Endothelial cell of umbilical vein (primary cell): ENCODE results near the gene TBC1D9. TPM values are rescaled to one million over a fixed set of nuclear protein-coding genes. Genes with fewer than 3 reads are reported as not detected.
A peak's percentile ranks its signal among the peaks of the same experiment; 100 is the strongest.

Source experiments
- BruUV-seq: library from RNA; stranded (reverse); fragments of 400-500 nt; replicated peaks from 2 replicates; lab custom pipeline; 2021; lab: Mats Ljungman, UMichigan
- CTCF ChIA-PET: fragments of 300-600, 350-600 bp; sonication (Branson Sonifier 250); formaldehyde crosslinking; loops from one replicate; lab custom pipeline; 2021; ENCODE audit warnings: antibody characterized with exemption, inconsistent platforms; lab: Charles Lee
- POLR2A ChIA-PET: fragments of 300-600, 350-600 bp; sonication (Branson Sonifier 250); formaldehyde crosslinking; loops from one replicate; lab custom pipeline; 2021; ENCODE audit warnings: antibody characterized with exemption, inconsistent platforms; lab: Charles Lee
- DNase-seq: peaks from one replicate; pipeline ENCODE4 v3.0.0-alpha.2; 2011; ENCODE audit warnings: low read depth, low spot score
- FAIRE-seq: peaks from 2 replicates; lab custom pipeline; 2011; peaks lifted over from hg19 to GRCh38; lab: Jason Lieb, UNC
- H2AFZ ChIP-seq: 2 replicates; pipeline ENCODE4 v1.6.0; 2012; ENCODE audit warnings: low read depth, low read length, control low read depth, inconsistent platforms
- H3K27ac ChIP-seq: 2 replicates; pipeline ENCODE4 v1.5.1; 2011; ENCODE audit warnings: low read depth, mild to moderate bottlenecking, control low read depth, low read length, moderate library complexity; ENCODE audit not compliant: insufficient read depth
- H3K27me3 ChIP-seq, 2 experiments: 2 replicates each; pipeline versions ENCODE4 v1.6.0 to v1.6.1; 2011; ENCODE audit warnings: low read length in 2 of 2, mixed read lengths in 1 of 2; ENCODE audit not compliant: control insufficient read depth in 2 of 2, insufficient read depth in 2 of 2
- H3K36me3 ChIP-seq, 2 experiments: 2 replicates in 1 of 2; 3 replicates in 1 of 2; pipeline ENCODE4 v1.5.1; 2011; ENCODE audit warnings: low read length in 2 of 2, mild to moderate bottlenecking in 1 of 2, moderate library complexity in 1 of 2; ENCODE audit not compliant: control insufficient read depth in 2 of 2, insufficient read depth in 2 of 2; ENCODE audit errors: extremely low read depth in 1 of 2
- H3K4me1 ChIP-seq: 3 replicates; pipeline ENCODE4 v1.5.1; 2011; ENCODE audit warnings: mild to moderate bottlenecking, low read length; ENCODE audit not compliant: control insufficient read depth, insufficient read depth; ENCODE audit errors: extremely low read depth
- H3K4me2 ChIP-seq: 2 replicates; pipeline ENCODE4 v1.6.1; 2011; ENCODE audit warnings: low read length, control low read depth, mixed read lengths; ENCODE audit not compliant: insufficient read depth
- H3K4me3 ChIP-seq, 3 experiments: fragments of 200-600 bp in 1 of 3; sonication (generic), shearing (Covaris generic) in 1 of 3; replicated peaks in 1 of 3; 2 replicates each; pipeline ENCODE4 v1.5.1; 2011 to 2016; ENCODE audit warnings: control low read depth in 3 of 3, low read length in 3 of 3, mild to moderate bottlenecking in 2 of 3, inconsistent platforms in 1 of 3, low read depth in 1 of 3, moderate library complexity in 1 of 3; ENCODE audit not compliant: insufficient read depth in 1 of 3
- H3K79me2 ChIP-seq: 2 replicates; pipeline ENCODE4 v1.6.0; 2012; ENCODE audit warnings: low read length, inconsistent platforms; ENCODE audit not compliant: control insufficient read depth, insufficient read depth
- H3K9ac ChIP-seq: replicated peaks from 2 replicates; pipeline ENCODE3; 2011; ENCODE audit warnings: low read length, control low read depth; ENCODE audit not compliant: insufficient read depth; ENCODE audit errors: extremely low read depth
- H3K9me1 ChIP-seq: replicated peaks from 3 replicates; pipeline ENCODE4 v1.6.0; 2011; ENCODE audit warnings: mild to moderate bottlenecking, low read length; ENCODE audit not compliant: control insufficient read depth, insufficient read depth; ENCODE audit errors: extremely low read depth
- H3K9me3 ChIP-seq: replicated peaks from 2 replicates; pipeline ENCODE4 v1.5.1; 2012; ENCODE audit warnings: low read length, inconsistent platforms; ENCODE audit not compliant: control insufficient read depth, insufficient read depth
- H4K20me1 ChIP-seq: replicated peaks from 2 replicates; pipeline ENCODE3; 2011; ENCODE audit warnings: mild to moderate bottlenecking, low read length; ENCODE audit not compliant: control insufficient read depth, insufficient read depth; ENCODE audit errors: extremely low read depth
- CTCF ChIP-seq, 2 donors: IDR thresholded peaks; 1 replicate in 1 of 2; 2 replicates in 1 of 2; pipeline ENCODE4 v1.5.1; 2011; ENCODE audit warnings: low read length in 2 of 2, mild to moderate bottlenecking in 2 of 2, moderate library complexity in 2 of 2, control low read depth in 1 of 2, inconsistent platforms in 1 of 2, low read depth in 1 of 2; ENCODE audit not compliant: insufficient read depth in 1 of 2; ENCODE audit errors: extremely low read depth in 1 of 2
- EZH2 ChIP-seq: IDR thresholded peaks from 2 replicates; pipeline ENCODE4 v1.6.1; 2012; ENCODE audit warnings: borderline replicate concordance, low read depth, mild to moderate bottlenecking, moderate library complexity, low read length, inconsistent platforms; ENCODE audit not compliant: severe bottlenecking
- FOS ChIP-seq: IDR thresholded peaks from 2 replicates; pipeline ENCODE4 v1.6.1; 2011; ENCODE audit warnings: mild to moderate bottlenecking, low read length, moderate library complexity, borderline replicate concordance; ENCODE audit not compliant: insufficient read depth
- GATA2 ChIP-seq: IDR thresholded peaks from 2 replicates; pipeline ENCODE4 v1.7.0; 2011; ENCODE audit warnings: low read depth, mild to moderate bottlenecking, moderate library complexity, mixed read lengths, low read length; ENCODE audit not compliant: insufficient read length, insufficient read depth
- MYC ChIP-seq: IDR thresholded peaks from one replicate; pipeline ENCODE4 v1.6.1; 2011; ENCODE audit warnings: mild to moderate bottlenecking, low read depth, low read length
- POLR2A ChIP-seq: IDR thresholded peaks from 2 replicates; pipeline ENCODE4 v1.6.1; 2012; ENCODE audit warnings: low read depth, mild to moderate bottlenecking, control low read depth, low read length
- dilution Hi-C: fragments of 300-500 bp; cut with MboI; formaldehyde crosslinking; loops from one replicate; pipeline ENCODE4 v1.15.0; 2019; ENCODE audit warnings: low sequenced_read_pairs; ENCODE audit not compliant: extremely low pct_ligation_motif_present
- intact Hi-C: fragments of 100-400 bp; cut with micrococcal nuclease; formaldehyde crosslinking; loops from one replicate; pipeline ENCODE4 v1.10.0; 2022
- polyA plus RNA-seq, 4 experiments: library from polyadenylated mRNA; depleted of rRNA in 3 of 4; stranded (reverse) in 3 of 4; unstranded in 1 of 4; fragments of >200 nt; gene quantifications; 2 replicates each; pipeline versions ENCODE4 v1.2.1 to v1.2.3, GENCODE V29; 2011 to 2012; ENCODE audit warnings: missing spikeins in 1 of 4
- total RNA-seq: library from RNA; stranded (reverse); gene quantifications from 2 replicates; pipeline ENCODE4 v1.2.3, GENCODE V29; 2021

TBC1D9 gene
- total and polyA plus RNA-seq, 2 donors (not counting 3 experiments of a cell fraction or from before 2014, with no cell fraction given) = 21.7 to 45.3 TPM

- H3K9me1 ChIP-seq = no peaks in the 10 kb centered on the region
- POLR2A ChIA-PET = interaction anchor here (1.0 kb wide), 1 partner anchor 65 kb away, joined by 4 read pairs; the partner anchor contains the start of gene TBC1D9
- no TSS peak for BruUV-seq
These were observed 64.8 kb downstream of the TBC1D9 start for GRCh38 chr4:140691369-140691768.

GRCh38 chr4:140690093-140690492, 66.1 kb downstream of the TBC1D9 start:
- dilution Hi-C loops = no loop called here
- POLR2A ChIA-PET = no interaction called here

More at GRCh38 chr4:140691369-140691768, 64.8 kb downstream of the TBC1D9 start:
- DNase-seq (peak; percentile 69), FAIRE-seq (peak; percentile 56)
- no peak for TF ChIP-seq POLR2A
- Histone ChIP-seq H3K79me2 (no peaks in the 10 kb centered on the region), H3K9me3 (no peaks in the 10 kb centered on the region), H3K27me3 (no peaks in the 10 kb centered on the region), H3K36me3 (no peaks in the 10 kb centered on the region), H3K4me3 (no peak overlapping the region), H3K27ac (no peak overlapping the region), H3K4me2 (no peak overlapping the region), H2AFZ (no peak overlapping the region), H3K4me1 (peaks cover 17% of the 10 kb centered on the region), H4K20me1 (peaks cover under 1% of the 10 kb centered on the region), H3K9ac (peak overlapping the region; percentile 4)
- dilution Hi-C loops (no loop called here), intact Hi-C loops (no loop called here)
- CTCF ChIA-PET = interaction anchor here (1.3 to 1.4 kb wide), 2 partner anchors 9 to 66 kb away, joined by 3 to 4 read pairs; no protein-coding TSS in a partner anchor

More at GRCh38 chr4:140690093-140690492, 66.1 kb downstream of the TBC1D9 start:
- DNase-seq (no peak), FAIRE-seq (no peak)
- Histone ChIP-seq H3K9me1 (no peaks in the 10 kb centered on the region), H3K36me3 (peaks cover 0 to 3% of the 10 kb centered on the region in 2 experiments), H3K27me3 (no peaks in the 10 kb centered on the region), H3K9ac (no peak overlapping the region), H3K4me3 (no peak overlapping the region), H3K27ac (no peak overlapping the region), H4K20me1 (peaks cover 2% of the 10 kb centered on the region), H2AFZ (no peak overlapping the region), H3K9me3 (no peaks in the 10 kb centered on the region), H3K4me2 (no peak overlapping the region), H3K4me1 (peaks cover 17% of the 10 kb centered on the region), H3K79me2 (no peaks in the 10 kb centered on the region)
- TF ChIP-seq EZH2 = no peak
- no peak for TF ChIP-seq MYC
- no peak for TF ChIP-seq GATA2
- TF ChIP-seq FOS = no peak
- TF ChIP-seq POLR2A = no peak
- TF ChIP-seq CTCF (IDR thresholded peaks at IDR 0.05; ENCODE audit: extremely low read depth in 1 of 2, insufficient read depth in 1 of 2, low read depth in 1 of 2, low read length in 2 of 2) = no peak
- CTCF ChIA-PET = no interaction called here
- intact Hi-C loops = no loop called here
- BruUV-seq = no TSS peak
